IMR-90 (cell line): ENCODE measurements around the gene MED22. TPM values are rescaled to one million over a fixed set of nuclear protein-coding genes. Genes with fewer than 3 reads are reported as not detected.

Experiments
- ATAC-seq: fragments of 200-7000 bp; cut with Tn5 transposase; 2 replicates; pipeline ENCODE4 v1.9.1; 2020; ENCODE audit warnings: low read depth, mild to moderate bottlenecking, moderate library complexity
- BruUV-seq: library from RNA; stranded (reverse); fragments of 400-500 nt; replicated peaks from 2 replicates; lab custom pipeline; 2021; lab: Mats Ljungman, UMichigan
- CTCF ChIA-PET: fragments of 300-600 bp; formaldehyde crosslinking; extraction: SDS; loops from one replicate; lab custom pipeline; 2021; ENCODE audit warnings: antibody characterized with exemption; lab: Yijun Ruan, JAX
- POLR2A ChIA-PET: fragments of 300-600 bp; sonication (Branson Sonifier 250); formaldehyde crosslinking; loops from one replicate; lab custom pipeline; 2022; ENCODE audit warnings: antibody characterized with exemption; ENCODE audit not compliant: unreplicated experiment; lab: Charles Lee
- DNase-seq: peaks from one replicate; pipeline ENCODE4 v3.0.0; 2013
- H2AFZ ChIP-seq: replicated peaks from 2 replicates; pipeline ENCODE3; 2013; ENCODE audit warnings: low read length, mild to moderate bottlenecking; ENCODE audit not compliant: poor library complexity
- H2AK5ac ChIP-seq: 2 replicates; pipeline ENCODE4 v1.6.1; 2013; ENCODE audit warnings: low read depth, low read length, inconsistent platforms
- H2AK9ac ChIP-seq: replicated peaks from 2 replicates; pipeline ENCODE3; 2013; ENCODE audit warnings: mild to moderate bottlenecking, low read depth, low read length, moderate library complexity; ENCODE audit not compliant: poor library complexity
- H2BK120ac ChIP-seq: 2 replicates; pipeline ENCODE4 v1.6.1; 2013; ENCODE audit warnings: low read depth, low read length, inconsistent platforms
- H2BK15ac ChIP-seq: 3 replicates; pipeline ENCODE4 v1.6.1; 2013; ENCODE audit warnings: low read depth, low read length, inconsistent platforms
- H2BK20ac ChIP-seq: 2 replicates; pipeline ENCODE4 v1.6.1; 2013; ENCODE audit warnings: low read depth, mild to moderate bottlenecking, inconsistent platforms, low read length, moderate library complexity
- H2BK5ac ChIP-seq: 2 replicates; pipeline ENCODE4 v1.6.1; 2013; ENCODE audit warnings: mild to moderate bottlenecking, low read depth, low read length, inconsistent platforms; ENCODE audit not compliant: poor library complexity, severe bottlenecking
- H3K14ac ChIP-seq: replicated peaks from 2 replicates; pipeline ENCODE4 v1.6.1; 2013; ENCODE audit warnings: low read depth, low read length, inconsistent platforms
- H3K18ac ChIP-seq: 2 replicates; pipeline ENCODE4 v1.6.1; 2013; ENCODE audit warnings: low read depth, low read length, control low read depth
- H3K23ac ChIP-seq: 2 replicates; pipeline ENCODE4 v1.6.1; 2013; ENCODE audit warnings: low read depth, low read length, inconsistent platforms
- H3K27ac ChIP-seq: 2 replicates; pipeline ENCODE4 v1.5.1; 2013; ENCODE audit warnings: mild to moderate bottlenecking, control low read depth, low read length; ENCODE audit not compliant: insufficient read depth
- H3K27me3 ChIP-seq: 2 replicates; pipeline ENCODE4 v1.6.1; 2013; ENCODE audit warnings: low read length; ENCODE audit not compliant: control insufficient read depth, insufficient read depth
- H3K36me3 ChIP-seq: 2 replicates; pipeline ENCODE4 v1.6.1; 2013; ENCODE audit warnings: low read length, mixed read lengths; ENCODE audit not compliant: control insufficient read depth, insufficient read depth
- H3K4ac ChIP-seq: 2 replicates; pipeline ENCODE4 v1.6.1; 2013; ENCODE audit warnings: low read depth, low read length, inconsistent platforms
- H3K4me1 ChIP-seq: 2 replicates; pipeline ENCODE4 v1.6.1; 2013; ENCODE audit warnings: low read length, mixed read lengths; ENCODE audit not compliant: control insufficient read depth, insufficient read depth
- H3K4me2 ChIP-seq: 2 replicates; pipeline ENCODE4 v1.6.1; 2013; ENCODE audit warnings: low read depth, mild to moderate bottlenecking, control low read depth, low read length, moderate library complexity
- H3K4me3 ChIP-seq: 2 replicates; pipeline ENCODE4 v1.5.1; 2013; ENCODE audit warnings: low read depth, mild to moderate bottlenecking, control low read depth, low read length, moderate library complexity; ENCODE audit not compliant: insufficient read depth
- H3K56ac ChIP-seq: 2 replicates; pipeline ENCODE4 v1.6.1; 2013; ENCODE audit warnings: low read length, inconsistent platforms; ENCODE audit not compliant: insufficient read depth; ENCODE audit errors: extremely low read depth
- H3K79me1 ChIP-seq, 2 experiments: 2 replicates each; pipeline ENCODE4 v1.6.1; 2013; ENCODE audit warnings: low read length in 2 of 2, inconsistent platforms in 1 of 2, low read depth in 1 of 2
- H3K9ac ChIP-seq: 2 replicates; pipeline ENCODE4 v1.6.1; 2013; ENCODE audit warnings: low read depth, low read length, control low read depth
- H3K9me1 ChIP-seq: 2 replicates; pipeline ENCODE4 v1.6.1; 2013; ENCODE audit warnings: low read length, inconsistent platforms; ENCODE audit not compliant: insufficient read depth
- H3K9me3 ChIP-seq: 2 replicates; pipeline ENCODE4 v1.6.1; 2013; ENCODE audit warnings: low read length; ENCODE audit not compliant: control insufficient read depth, insufficient read depth
- H4K20me1 ChIP-seq: 2 replicates; pipeline ENCODE4 v1.6.1; 2013; ENCODE audit warnings: low read length, inconsistent platforms; ENCODE audit not compliant: insufficient read depth
- H4K5ac ChIP-seq: 2 replicates; pipeline ENCODE4 v1.6.1; 2013; ENCODE audit warnings: mild to moderate bottlenecking, low read depth, low read length, control low read depth
- H4K8ac ChIP-seq, 2 experiments: 2 replicates each; pipeline ENCODE4 v1.6.1; 2013; ENCODE audit warnings: low read depth in 2 of 2, low read length in 2 of 2, control low read depth in 1 of 2, inconsistent platforms in 1 of 2
- H4K91ac ChIP-seq: 2 replicates; pipeline ENCODE4 v1.6.1; 2013; ENCODE audit warnings: low read depth, low read length, inconsistent platforms; ENCODE audit not compliant: insufficient read depth
- BHLHE40 ChIP-seq: fragments of 150-350 bp; IDR thresholded peaks from 2 replicates; pipeline ENCODE4 v1.6.1; 2016; ENCODE audit warnings: mild to moderate bottlenecking, low read depth, low read length
- CEBPB ChIP-seq: IDR thresholded peaks from 2 replicates; pipeline ENCODE4 v1.6.1; 2012; ENCODE audit warnings: low read depth, low read length, improper control_type of control experiment
- CHD1 ChIP-seq: IDR thresholded peaks from 2 replicates; pipeline ENCODE4 v1.6.1; 2012; ENCODE audit warnings: low read depth, low read length, improper control_type of control experiment
- CTCF ChIP-seq: conservative IDR thresholded peaks from 2 replicates; pipeline ENCODE4 v1.5.1; 2012; ENCODE audit warnings: mild to moderate bottlenecking, low read depth, low read length, improper control_type of control experiment
- ELK1 ChIP-seq: fragments of 150-350 bp; IDR thresholded peaks from 2 replicates; pipeline ENCODE4 v1.6.1; 2016; ENCODE audit warnings: low read depth, mild to moderate bottlenecking, low read length, moderate library complexity, borderline replicate concordance
- FOS ChIP-seq: fragments of 150-350 bp; IDR thresholded peaks from 2 replicates; pipeline ENCODE4 v1.6.1; 2016; ENCODE audit warnings: low read depth, low read length
- MAFK ChIP-seq: IDR thresholded peaks from 2 replicates; pipeline ENCODE4 v1.6.1; 2012; ENCODE audit warnings: low read depth, low read length, improper control_type of control experiment
- MAZ ChIP-seq: IDR thresholded peaks from 2 replicates; pipeline ENCODE4 v1.6.1; 2012; ENCODE audit warnings: low read depth, mild to moderate bottlenecking, low read length, improper control_type of control experiment, moderate library complexity, borderline replicate concordance
- MXI1 ChIP-seq: IDR thresholded peaks from 2 replicates; pipeline ENCODE4 v1.6.1; 2012; ENCODE audit warnings: low read depth, mild to moderate bottlenecking, low read length, moderate library complexity, borderline replicate concordance
- NFE2L2 ChIP-seq: fragments of 150-350 bp; IDR thresholded peaks from 2 replicates; pipeline ENCODE4 v1.6.1; 2016; ENCODE audit warnings: low read depth, mild to moderate bottlenecking, low read length
- POLR2A ChIP-seq: IDR thresholded peaks from 2 replicates; pipeline ENCODE4 v1.6.1; 2012; ENCODE audit warnings: mild to moderate bottlenecking, low read depth, low read length
- RAD21 ChIP-seq: IDR thresholded peaks from 2 replicates; pipeline ENCODE4 v1.6.1; 2012; ENCODE audit warnings: low read length, improper control_type of control experiment
- RCOR1 ChIP-seq: IDR thresholded peaks from 2 replicates; pipeline ENCODE4 v1.6.1; 2012; ENCODE audit warnings: mild to moderate bottlenecking, low read length, improper control_type of control experiment; ENCODE audit not compliant: insufficient replicate concordance
- RFX5 ChIP-seq: IDR thresholded peaks from 2 replicates; pipeline ENCODE4 v1.8.0; 2012; ENCODE audit warnings: low read depth, mild to moderate bottlenecking, low read length, moderate library complexity
- SMC3 ChIP-seq: fragments of 150-350 bp; IDR thresholded peaks from 2 replicates; pipeline ENCODE4 v1.6.1; 2016; ENCODE audit warnings: low read depth, mild to moderate bottlenecking, antibody characterized with exemption, low read length, moderate library complexity
- USF2 ChIP-seq: fragments of 150-350 bp; IDR thresholded peaks from 2 replicates; pipeline ENCODE4 v1.6.1; 2017; ENCODE audit warnings: mild to moderate bottlenecking, antibody characterized with exemption, low read length, low read depth
- WGBS, 2 experiments: methylation state at CpG; one replicate each; pipeline versions ENCODE4 v1.1.5 to v1.1.7; 2013; ENCODE audit warnings: missing lambda C conversion rate in 2 of 2; ENCODE audit not compliant: insufficient read length in 1 of 2; ENCODE audit errors: extremely low coverage in 2 of 2; 5-methylcytosine and 5-hydroxymethylcytosine counted together
- dilution Hi-C: fragments of 300-500 bp; cut with HindIII; formaldehyde crosslinking; loops from one replicate; pipeline ENCODE4 v1.14.3; 2018; ENCODE audit warnings: low sequenced_read_pairs; ENCODE audit not compliant: unreplicated experiment
- in situ Hi-C: fragments of 300-500 bp; cut with MboI; formaldehyde crosslinking; loops from 3 replicates; pipeline ENCODE4 v1.14.3; 2019; ENCODE audit warnings: low sequenced_read_pairs, inconsistent platforms, mixed read lengths
- intact Hi-C: fragments of 100-400 bp; cut with micrococcal nuclease; formaldehyde crosslinking; loops from 2 replicates; pipeline ENCODE4 v1.10.0; 2022
- polyA plus RNA-seq, 3 experiments: library from polyadenylated mRNA; depleted of rRNA; stranded (reverse); fragments of >200 nt; gene quantifications; 2 replicates each; pipeline ENCODE4 v1.2.3, GENCODE V29; 2012; ENCODE audit warnings: low replicate concordance in 1 of 3
- total RNA-seq: library from RNA; depleted of rRNA; stranded (reverse); fragments of >200 nt; gene quantifications from 2 replicates; pipeline ENCODE4 v1.2.3, GENCODE V29; 2012

The MED22 gene
- total and polyA plus RNA-seq, 2 of the 4 experiments (the other 2 are of a cell fraction): 7.9 to 28.3 TPM

GRCh38 chr9:133368249-133368881 lies 20.4 kb upstream of the MED22 start:
- dilution Hi-C loops: no loop called here
- BruUV-seq: no TSS peak

More at GRCh38 chr9:133368249-133368881, 20.4 kb upstream of the MED22 start:
- no peaks in the 10 kb centered on the region for H3K27me3 ChIP-seq
- peaks cover 27 to 77% of the 10 kb centered on the region in 2 experiments for H3K79me1 ChIP-seq
- H2BK15ac ChIP-seq: no peak overlapping the region
- no peak overlapping the region for H3K9ac ChIP-seq
- no peak overlapping the region for H4K91ac ChIP-seq
- H3K23ac ChIP-seq: no peak overlapping the region
- no peak overlapping the region for H2BK5ac ChIP-seq
- H2AFZ ChIP-seq: peak overlapping the region; percentile 48
- H4K20me1 ChIP-seq: peaks cover 98% of the 10 kb centered on the region
- no peak overlapping the region for H2BK20ac ChIP-seq
- ATAC-seq (no peak), DNase-seq (no peak)
- H3K4me1 ChIP-seq: peaks cover 12% of the 10 kb centered on the region
- no peak overlapping the region for H3K4ac ChIP-seq
- no peaks in the 10 kb centered on the region for H3K9me3 ChIP-seq
- POLR2A ChIA-PET: no interaction called here
- H2AK5ac ChIP-seq: no peak overlapping the region
- no peak overlapping the region for H3K18ac ChIP-seq
- H3K14ac ChIP-seq: no peak overlapping the region
- H4K5ac ChIP-seq: no peak overlapping the region
- H3K36me3 ChIP-seq: peaks cover 85% of the 10 kb centered on the region
- no peak overlapping the region for H2AK9ac ChIP-seq
- 93% methylated on average over 3 of the region's 18 CpGs; no CpG with 5 or more reads in 1 of the 2 experiments for WGBS, 2 experiments
- in situ Hi-C loops (no loop called here), intact Hi-C loops (no loop called here)
- H4K8ac ChIP-seq: no peak overlapping the region
- H3K9me1 ChIP-seq: peaks cover 32% of the 10 kb centered on the region
- H3K4me3 ChIP-seq: no peak overlapping the region
- no peak overlapping the region for H3K4me2 ChIP-seq
- no peak overlapping the region for H3K56ac ChIP-seq
- CTCF ChIA-PET: no interaction called here
- no peak overlapping the region for H2BK120ac ChIP-seq
- H3K27ac ChIP-seq: no peak overlapping the region
- TF ChIP-seq POLR2A (no peak), CTCF (no peak), FOS (no peak), USF2 (no peak), CEBPB (no peak), SMC3 (no peak), MXI1 (no peak), CHD1 (no peak), ELK1 (no peak), MAZ (no peak), NFE2L2 (no peak), RFX5 (no peak), MAFK (no peak), RAD21 (no peak), BHLHE40 (no peak), RCOR1 (no peak)
